ENCODE results near the gene GPR135.
A peak's percentile ranks its signal among the peaks of the same experiment; 100 is the strongest.
"Not testable (repeated sequence)": the region's sequence is repeated elsewhere in the genome, so short reads cannot be mapped to it uniquely, and the experiment has no call there.

GPR135 gene

DNA sequence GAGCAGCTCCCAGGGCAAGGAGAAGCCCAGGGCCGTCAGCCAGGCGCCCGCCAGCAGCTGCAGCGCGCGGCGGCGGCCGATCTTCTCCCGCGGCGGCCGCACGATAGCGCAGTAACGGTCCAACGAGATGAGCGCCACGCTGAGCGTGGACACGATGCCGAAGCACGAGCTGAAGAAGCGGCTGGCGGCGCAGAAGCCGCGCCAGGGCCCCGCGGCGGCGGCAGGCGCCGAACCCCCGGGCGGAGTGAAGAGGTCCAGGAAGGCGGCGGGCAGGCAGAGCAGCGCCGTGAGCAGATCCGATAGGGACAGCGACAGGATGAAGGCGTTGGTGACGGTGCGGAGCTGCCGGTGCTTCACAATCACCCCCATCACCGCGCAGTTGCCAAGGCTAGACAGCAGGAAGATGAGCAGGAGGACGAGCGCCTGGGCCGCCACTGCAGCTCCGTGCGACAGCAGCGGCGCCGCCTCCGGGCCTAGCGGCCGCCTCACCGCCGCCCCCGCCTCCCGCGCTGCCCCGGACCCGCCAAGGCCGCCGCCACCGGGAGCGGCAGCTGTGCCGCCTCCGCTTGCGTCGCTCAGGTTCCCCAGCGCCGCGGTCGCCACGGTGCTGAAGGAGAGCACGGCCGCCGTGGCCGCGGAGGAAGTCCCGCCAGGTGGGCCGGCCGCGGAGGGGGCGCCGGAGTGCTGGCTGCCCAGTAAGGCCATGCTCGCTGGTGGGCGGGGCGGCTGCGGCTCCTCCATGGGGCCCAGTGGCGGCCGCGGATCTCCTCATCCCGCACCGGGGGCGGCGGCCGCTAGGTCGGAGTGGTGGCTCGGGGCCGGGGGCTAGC, 479 bp downstream of the GPR135 start:
- DNase-seq = peak; percentile 84

DNA sequence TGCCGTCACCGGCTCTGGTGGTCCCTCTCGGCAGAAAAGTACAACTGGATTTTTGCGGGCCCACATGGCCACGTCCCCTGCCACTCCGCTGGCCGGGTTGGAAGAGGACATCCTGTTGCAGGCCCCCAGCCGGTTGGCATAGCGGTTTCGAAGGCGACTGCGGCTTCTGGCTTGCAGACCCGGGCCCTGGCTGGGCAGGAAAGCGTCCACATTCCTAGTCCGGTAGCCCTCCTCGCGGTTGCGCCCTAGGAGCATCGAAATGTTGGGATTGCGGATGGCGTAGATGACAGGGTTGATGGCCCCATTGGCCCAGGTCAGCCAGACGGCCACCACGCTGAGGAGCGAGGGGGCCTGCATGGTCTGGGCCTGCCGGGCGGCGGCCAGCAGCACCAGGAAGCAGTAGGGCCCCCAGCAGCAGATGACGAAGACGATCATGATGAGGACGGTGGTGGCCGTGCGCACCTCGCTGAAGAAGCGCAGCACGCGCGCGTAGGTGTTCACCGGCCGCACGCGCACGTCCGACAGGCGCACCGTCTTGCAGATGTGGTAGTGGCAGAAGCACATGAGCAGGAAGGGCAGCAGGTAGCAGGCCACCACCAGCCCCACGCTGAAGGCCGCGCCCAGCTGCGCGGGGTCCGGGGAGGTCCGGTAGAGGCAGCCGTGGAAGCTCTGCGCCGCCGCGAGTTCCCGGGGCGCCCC, 1.2 kb downstream of the GPR135 start:
- peak; percentile 32 for DNase-seq

DNA sequence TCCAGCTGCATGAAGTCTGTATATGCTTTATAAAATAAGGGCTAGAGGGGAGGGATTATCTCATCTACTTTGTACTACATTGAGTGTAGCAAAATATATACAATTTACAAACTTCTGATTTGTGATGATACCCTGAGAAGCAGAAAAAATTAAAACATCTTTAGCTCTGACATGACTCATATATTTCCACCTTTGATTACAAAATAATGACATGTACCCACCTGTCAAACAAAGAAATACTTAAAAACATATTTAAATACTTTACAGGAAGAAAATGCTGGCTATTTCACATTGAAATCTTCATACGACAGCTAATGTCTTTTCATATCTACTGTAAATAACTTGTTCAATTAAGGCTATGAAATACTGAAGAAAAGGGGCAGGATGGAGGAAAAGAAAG, 3.3 kb downstream of the GPR135 start:
- DNase-seq = no peak

DNA sequence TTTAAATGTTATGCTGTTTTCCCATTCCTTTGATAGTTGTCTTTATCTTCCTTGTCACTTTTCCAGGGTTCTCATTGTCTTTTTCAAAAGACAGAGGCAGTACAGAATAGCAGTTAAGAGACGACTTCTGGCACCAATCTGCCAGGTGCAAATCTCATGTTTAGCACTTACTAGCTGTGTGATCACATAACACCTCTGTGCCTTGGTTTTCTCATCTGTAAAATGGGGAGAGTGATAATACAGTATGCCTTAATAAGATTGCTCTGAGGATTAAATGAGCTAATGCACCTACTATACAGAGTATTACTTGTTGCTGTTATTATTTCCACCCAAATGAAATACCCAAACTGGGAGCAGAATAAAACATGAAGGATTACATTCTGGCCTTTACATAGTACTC, 4.8 kb downstream of the GPR135 start:
- no peak for DNase-seq

DNA sequence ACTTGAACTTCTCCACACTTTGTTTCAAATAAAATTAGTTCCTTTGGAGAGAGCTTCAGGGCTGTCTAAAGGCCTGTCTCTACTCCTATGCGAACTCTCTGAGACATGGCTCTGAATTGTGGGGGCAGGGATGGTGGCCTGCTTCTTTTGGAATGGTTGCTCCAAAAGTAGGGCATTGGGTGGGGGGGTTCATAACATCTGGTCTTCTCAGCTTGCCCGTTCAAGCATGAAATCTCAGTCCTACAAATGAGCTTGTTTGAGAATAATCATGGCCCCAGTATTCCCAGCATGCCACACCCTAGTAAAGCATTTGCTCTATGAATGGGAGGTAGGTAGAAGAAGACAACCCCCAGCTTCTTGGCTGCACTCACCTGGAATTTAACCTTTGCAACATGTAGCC, 6.7 kb downstream of the GPR135 start:
- DNase-seq = no peak

DNA sequence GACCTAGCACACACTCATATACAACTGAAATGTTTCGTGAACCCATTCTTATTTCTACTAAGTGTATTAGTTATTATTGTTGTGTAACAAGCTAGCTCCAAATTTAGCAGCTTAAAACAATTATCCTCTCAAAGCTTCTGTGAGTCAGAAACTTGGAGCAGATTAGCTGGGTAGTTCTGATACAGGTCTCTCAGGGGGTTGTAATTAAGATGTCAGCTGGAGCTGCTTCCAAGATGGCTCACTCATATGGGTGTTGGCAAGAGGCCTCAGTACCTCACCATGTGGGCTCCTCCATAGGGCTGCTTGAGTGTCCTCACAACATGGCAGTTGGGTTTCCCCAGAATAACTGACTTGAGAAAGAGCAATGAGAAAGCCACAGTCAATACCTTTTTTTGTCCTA, 9.8 kb downstream of the GPR135 start:
- DNase-seq = no peak

DNA sequence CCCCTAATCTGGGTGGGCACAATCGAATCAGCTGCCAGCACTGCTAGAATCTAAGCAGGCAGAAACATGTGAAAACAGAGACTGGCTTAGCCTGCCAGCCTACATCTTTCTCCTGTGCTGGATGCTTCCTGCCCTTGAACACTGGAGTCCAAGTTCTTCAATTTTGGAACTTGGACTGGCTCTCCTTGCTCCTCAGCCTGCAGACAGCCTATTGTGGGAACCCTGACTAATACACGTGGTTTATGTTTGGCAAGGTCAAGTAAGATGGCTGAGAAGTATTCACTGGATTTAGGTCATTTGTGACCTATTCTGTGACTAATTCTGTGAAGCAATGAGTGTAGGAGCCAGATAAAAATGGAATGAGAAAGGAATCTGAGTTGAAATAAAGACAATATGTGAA, 11.0 kb downstream of the GPR135 start:
- DNase-seq = no peak

DNA sequence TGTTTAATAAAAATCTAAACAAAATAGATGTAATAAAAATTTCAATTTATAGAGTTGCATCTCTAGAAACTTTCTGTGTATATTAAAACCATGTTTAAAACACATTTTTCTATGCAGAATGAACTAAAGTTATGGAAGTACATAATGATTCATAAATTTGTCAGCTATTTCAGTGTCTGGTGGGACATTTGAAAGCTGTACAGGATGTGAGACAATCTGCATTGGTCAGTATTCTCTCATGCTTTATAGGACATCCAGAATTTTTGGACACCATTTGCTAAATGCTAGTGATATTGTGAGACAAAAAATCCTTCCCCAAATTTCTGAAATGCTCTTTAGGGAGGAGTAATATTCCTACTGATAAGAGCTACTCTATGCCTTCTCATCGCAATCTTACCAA, 13.3 kb downstream of the GPR135 start:
- no peak for DNase-seq

DNA sequence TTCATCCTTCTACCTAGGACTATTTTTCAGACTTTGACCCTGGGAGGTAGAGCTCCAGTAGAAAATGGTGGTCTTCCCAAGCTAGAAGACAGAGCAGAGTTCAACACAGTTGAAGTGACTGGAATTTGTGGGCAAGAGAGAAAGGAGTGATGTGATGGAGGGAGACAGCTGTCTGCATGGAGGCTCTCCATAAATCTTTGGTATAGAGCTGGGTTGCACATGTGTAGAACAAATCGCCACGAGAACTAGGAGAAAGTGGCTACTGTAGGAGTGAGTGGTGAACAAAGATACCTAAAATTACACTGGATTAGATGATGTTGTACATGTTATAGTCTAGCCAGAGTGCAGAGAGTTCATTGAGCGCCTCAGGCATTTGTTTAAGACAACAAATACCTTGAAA, 14.5 kb downstream of the GPR135 start:
- DNase-seq = no peak

DNA sequence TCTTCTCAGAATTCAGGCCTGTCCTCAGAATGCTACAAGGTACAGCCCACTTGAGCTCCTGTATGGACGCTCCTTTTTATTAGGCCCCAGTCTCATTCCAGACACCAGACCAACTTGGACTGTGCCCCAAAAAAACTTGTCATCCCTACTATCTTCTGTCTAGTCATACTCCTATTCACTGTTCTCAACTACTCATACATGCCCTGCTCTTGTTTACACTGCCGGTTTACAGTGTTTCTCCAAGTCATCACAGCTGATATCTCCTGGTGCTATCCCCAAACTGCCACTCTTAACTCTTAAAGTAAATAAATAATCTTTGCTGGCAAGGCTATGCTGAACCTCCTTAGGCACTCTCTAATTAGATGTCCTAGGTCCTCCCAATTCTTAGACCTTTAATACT, 16.5 kb downstream of the GPR135 start:
- not testable (repeated sequence) for DNase-seq

DNA sequence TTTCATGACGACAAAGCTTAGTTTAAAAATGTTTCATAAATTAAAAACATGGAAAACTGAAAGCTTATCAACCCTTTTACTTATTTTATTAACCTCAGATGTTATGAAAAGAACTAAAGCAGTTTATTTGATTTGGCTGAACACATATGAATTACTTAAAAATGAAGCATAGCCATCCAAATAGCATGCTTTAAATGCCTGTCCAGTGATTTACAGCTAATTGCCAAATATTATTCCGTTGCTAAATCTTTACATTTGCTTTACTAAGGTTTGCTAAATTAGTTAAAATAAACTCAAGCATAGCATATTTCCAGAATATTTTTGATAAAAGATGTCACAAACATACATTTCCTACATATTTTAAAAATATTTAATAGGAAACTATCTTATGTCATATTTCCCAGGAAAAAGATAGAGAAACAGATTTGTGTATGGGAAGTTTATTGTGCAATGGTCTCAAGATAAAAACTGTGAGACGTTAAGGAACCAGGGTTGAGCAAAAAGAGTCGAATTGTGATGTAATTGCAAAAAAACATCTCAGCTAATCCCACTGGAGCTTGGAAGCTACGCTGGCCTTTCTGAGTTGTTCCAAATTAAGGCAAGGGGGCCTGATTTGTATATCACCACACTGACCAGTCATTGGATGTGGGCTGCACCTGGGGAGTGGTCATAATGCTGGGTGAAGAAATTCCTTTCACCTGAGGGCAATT, 25.8 kb downstream of the GPR135 start:
- DNase-seq = no peak

DNA sequence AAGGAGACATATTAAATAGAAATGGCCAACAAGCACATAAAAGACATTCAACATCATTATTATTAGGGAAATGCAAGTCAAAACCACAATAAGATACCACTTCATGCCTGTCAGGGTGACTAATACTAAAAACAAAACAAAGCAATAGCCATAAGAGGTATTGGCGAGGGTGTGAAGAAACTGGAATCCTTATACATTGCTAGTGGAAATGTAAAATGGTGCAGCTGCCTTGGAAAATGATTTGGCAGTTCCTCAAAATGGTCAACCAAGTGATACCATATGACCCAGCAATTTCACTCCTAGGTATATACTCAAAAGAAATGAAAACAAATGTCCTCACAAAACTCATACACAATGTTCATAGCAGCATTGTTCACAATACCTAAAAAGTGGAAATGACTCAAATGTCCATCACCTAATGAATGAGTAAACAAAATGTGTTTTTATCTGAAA, 27.0 kb downstream of the GPR135 start:
- DNase-seq = no peak

DNA sequence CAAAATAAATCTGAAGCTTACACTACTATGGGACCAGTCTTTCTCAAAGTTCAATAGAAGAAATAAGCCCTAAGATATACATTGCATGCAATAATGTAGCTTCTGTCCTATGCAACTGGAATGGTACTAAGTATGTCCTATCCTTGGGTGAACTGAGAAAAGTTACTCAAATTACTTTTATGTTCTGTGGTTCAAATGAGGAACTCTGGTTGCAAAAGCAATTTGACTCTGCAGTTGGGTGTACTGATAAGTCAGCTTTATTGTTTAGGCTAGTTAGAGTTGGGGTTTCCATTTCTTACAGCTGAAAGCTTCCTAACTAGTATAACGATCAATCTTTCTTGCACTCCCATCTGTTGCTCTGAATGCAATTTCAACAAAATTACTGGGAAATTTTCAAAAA, 29.2 kb downstream of the GPR135 start:
- DNase-seq = no peak

DNA sequence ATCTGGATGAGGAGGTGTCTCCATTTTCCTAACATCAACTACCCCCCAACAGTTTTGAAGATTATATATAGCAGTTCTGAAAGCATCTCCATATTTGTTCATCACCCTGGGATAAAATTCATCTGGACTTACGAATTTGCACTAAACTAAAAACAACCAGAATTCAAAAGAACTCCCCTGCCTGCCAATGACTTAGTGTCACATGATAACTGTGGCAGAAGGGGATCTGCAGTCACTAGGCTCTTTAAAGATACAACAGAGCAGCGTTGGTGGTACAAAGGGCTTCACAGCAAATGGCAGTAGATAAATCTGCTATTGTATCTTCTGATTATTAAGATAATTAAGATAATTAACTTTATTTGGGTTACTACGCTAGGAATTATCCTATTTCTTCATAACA, 30.1 kb downstream of the GPR135 start:
- DNase-seq = no peak

DNA sequence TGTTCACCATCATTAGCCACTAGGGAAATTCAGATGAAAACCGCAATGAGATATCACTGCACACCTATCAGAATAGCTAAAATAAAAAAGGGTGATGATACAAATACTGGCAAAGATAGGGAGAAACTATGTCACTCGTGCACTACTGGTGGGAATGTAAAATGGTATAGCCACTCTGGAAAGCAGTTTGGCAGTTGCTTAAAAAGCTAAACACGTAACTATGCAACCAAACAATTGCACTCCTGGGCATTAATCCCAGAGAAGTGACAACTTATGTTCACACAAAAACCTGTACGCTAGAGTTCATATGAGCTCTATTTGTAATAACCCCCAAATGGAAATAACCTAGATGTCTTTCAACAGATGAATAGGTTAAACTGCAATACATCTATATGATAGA, 35.4 kb downstream of the GPR135 start:
- DNase-seq = no peak

DNA sequence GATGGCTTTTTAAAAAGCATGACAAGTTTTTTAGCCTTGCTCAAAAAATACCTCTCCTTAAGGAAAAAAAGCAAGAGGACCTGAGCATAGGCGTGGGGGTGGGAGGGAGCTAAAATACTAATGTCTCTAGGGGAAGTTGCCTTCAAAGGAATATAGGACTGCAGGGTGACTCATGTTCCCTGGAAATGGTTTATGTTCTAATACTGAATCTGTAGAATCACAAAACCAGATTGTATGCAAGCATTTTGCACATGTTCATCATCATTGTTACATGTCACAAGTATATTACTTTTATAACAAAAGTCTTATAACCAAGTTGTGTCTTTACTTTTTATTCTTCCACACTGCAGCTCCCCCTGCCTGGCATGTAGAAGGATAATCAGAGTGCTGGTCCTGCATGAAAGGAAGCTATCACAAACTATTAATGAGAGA, 36.6 kb downstream of the GPR135 start:
- peak; percentile 40 for DNase-seq

DNA sequence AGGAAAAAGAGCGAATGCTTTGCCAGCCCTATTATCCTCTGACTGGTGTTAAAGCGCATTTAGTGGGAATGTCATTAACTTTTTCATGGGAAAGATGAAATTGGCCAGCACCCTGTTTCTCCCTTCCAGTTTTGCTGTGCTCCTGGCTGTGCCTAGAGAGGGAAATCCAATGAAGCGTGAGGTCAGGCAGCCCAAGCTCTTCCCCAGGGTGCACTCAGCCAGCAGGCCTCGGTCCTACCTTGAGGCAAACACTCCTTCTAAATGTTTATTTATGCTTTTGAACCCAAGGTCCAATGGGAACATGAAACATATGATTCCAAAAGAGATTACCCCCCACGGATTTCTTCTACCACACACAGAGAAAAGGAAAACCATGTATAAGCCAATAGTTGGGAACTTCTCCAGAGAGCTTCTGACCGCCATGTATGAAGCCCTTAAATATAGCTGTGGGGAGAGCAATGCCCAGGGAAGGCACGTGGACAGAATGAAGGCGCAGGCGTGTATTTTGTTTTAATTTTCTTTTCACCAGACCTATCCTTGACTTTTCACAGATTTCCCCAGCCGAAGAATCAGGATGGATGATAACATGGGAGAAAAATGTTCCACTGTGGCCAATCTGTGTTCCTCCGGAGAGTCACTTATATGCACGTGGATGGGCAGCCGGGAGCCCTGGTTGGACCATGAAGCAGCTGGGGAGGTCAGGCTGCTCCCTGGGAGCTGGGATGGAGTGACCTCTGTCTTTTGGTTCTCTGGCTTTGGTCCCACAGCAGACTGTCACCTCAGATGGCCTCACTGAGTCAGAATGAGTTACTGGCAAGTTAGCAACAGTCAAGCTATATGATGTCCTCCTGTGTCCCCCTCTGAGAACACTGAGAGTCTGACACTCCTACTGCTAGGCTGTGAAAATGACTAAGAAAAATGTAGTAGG, 37.3 kb downstream of the GPR135 start:
- no peak for DNase-seq

DNA sequence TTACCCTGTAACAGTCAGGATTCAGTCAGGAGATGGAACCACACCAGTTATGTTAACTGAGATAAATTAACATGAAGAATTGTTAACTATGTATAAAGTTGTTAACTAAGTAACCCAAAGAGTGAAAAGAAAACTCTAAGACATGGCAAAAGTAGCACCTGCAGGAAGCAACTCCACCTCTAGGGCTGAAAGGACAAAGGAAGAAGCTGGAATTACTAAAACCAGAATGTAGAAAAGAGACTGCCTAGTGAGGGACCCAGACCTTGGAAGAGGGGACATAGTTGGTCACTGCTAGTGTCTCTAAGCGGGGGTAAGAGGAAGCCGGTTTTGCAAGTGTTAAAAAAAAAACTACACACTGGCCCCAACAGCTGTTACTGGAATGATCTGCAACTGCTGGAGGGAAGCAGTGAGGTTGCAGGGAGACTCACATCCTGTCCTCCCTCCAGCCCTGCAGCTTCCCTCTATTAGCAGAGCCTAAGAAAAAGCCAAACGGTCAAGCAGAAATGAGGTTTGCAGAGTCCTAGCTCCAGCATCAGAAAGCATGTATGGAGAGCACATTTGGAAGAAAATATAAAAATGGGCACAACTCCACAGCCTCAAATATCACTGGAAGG, 39.8 kb downstream of the GPR135 start:
- peak; percentile 50 for DNase-seq

DNA sequence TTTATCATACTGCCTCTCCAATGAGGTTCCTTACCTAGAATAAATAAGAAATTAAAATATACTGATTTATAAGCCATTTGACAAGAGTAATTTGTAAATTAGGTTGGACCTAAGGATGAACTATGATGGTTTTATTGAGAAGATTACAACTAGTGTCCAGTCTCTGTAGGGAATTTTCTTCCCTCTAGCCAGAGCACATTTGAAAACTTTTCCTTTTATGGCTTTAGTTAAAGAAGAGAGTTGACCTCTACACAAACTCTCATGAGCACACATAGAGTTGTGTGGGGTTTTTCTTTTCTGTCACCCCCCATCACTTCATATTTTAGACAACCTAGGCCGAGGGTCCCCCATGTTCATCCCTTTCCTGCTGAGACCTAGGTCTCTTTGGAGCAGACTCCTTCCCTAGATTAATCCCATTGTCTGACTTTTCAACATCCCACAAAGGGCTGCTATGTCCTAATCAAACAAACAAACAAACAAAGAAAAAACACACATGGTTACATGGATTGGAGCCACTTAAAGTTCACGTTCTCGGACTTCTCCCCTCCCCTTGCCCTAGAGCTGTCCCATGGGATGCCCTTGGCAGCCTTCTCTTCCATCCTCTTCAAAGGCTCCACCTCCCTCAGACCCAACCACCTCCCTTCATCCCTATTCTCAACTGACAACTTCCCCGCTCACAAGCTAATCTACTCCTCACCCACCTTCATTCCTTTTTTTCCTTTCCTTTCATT, 40.7 kb downstream of the GPR135 start:
- peak; percentile 44 for DNase-seq

DNA sequence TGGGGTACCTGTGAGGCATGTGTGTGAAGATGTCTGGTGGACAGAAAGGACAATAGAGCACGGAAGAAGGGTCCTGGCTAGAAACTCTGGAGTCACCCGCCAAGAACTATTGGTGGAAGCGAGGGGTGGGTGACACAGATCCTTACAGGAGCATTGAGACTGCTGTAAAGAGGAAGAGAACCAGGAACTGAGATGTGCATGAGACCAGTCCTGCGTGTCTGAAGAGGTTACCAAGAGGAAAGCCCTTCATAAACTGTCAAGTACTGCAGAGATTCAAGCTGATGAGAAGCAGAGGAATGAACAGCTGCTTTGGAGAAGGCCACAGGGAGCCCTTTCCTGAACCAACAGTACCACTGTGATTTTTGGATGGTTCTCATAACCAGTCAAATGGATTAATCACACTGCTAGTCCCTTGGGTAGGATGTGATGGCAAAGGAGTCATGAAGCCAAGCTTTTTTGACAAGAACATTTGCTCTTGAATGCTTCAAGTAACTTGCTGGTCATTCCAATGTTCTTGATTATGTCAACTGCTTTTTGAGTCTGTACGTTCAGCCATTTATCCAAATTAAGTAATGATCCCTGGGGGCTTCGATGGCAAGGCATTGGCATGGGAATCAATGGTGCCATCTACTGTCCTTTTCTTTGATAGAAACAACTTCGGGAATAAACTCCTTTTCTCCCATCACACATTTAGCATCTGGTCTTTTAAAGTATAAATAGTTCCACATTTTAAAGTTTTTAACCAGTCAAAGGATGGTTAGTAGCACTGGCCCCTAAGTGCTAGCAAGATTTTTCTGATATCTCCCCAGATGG, 42.9 kb downstream of the GPR135 start:
- DNase-seq = no peak

DNA sequence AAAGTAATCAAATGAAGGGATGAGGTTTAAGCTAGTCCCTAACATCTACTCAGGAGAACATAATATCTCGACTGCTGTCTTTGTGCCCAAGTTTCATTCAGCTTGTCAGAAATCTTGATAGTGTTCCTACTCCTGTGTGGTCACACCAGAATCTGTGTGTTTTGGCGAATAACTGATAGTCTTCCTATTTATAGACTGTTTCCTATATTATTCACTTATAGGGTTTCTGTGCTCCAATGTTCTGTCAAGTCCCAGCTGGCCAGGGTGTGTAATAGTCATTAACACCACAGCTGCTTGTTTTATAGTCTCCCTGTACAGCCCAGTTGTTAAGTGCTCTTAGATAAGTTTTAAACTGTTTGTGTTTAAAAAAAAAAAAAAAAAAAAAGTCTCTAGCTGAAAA, 45.9 kb downstream of the GPR135 start:
- no peak for DNase-seq

Measured in left hindlimb (tissue), 1 donor.